B cell (primary cell): ENCODE data around the gene RXFP2. TPM values are rescaled to one million over a fixed set of nuclear protein-coding genes. Genes with fewer than 3 reads are reported as not detected.

Experiments
- ATAC-seq: fragments of 200-7000 bp; cut with Tn5 transposase; one replicate; pipeline ENCODE4 v1.10.0; 2021; ENCODE audit warnings: low read depth, mild to moderate bottlenecking, moderate number of reproducible peaks, moderate library complexity
- CTCF ChIA-PET: fragments of 350-600 bp; sonication (Branson Sonifier 250); formaldehyde crosslinking; loops from one replicate; lab custom pipeline; 2021; ENCODE audit warnings: antibody characterized with exemption, inconsistent platforms; lab: Charles Lee
- POLR2A ChIA-PET: fragments of 350-600 bp; sonication (Branson Sonifier 250); formaldehyde crosslinking; loops from one replicate; lab custom pipeline; 2021; ENCODE audit warnings: antibody characterized with exemption; lab: Charles Lee
- DNase-seq: peaks from one replicate; pipeline ENCODE4 v3.0.0; 2013
- H2AFZ ChIP-seq: 2 replicates; pipeline ENCODE4 v1.6.1; 2012; ENCODE audit warnings: mild to moderate bottlenecking, low read depth, low read length; ENCODE audit not compliant: insufficient read depth, poor library complexity, severe bottlenecking
- H3K27ac ChIP-seq, 2 donors: 1 replicate in 1 of 2; 2 replicates in 1 of 2; pipeline ENCODE4 v1.5.1; 2012 to 2013; ENCODE audit warnings: low read length in 2 of 2, mild to moderate bottlenecking in 2 of 2, moderate library complexity in 1 of 2
- H3K27me3 ChIP-seq, 4 experiments: fragments of 200-600 bp in 1 of 4; sonication (generic) in 1 of 4; replicated peaks in 1 of 4; 1 replicate in 2 of 4; 2 replicates in 2 of 4; pipeline versions ENCODE4 v1.6.1 to v1.7.0; 2013 to 2016; ENCODE audit warnings: low read length in 3 of 4, mild to moderate bottlenecking in 2 of 4, mixed read lengths in 1 of 4, moderate library complexity in 1 of 4; ENCODE audit not compliant: insufficient read depth in 4 of 4, control insufficient read depth in 3 of 4; ENCODE audit errors: control extremely low read depth in 1 of 4
- H3K36me3 ChIP-seq, 2 experiments: replicated peaks in 1 of 2; 1 replicate in 1 of 2; 2 replicates in 1 of 2; pipeline versions ENCODE4 v1.6.1 to v1.7.1; 2013; ENCODE audit warnings: low read length in 1 of 2; ENCODE audit not compliant: insufficient read depth in 2 of 2, control insufficient read depth in 1 of 2; ENCODE audit errors: control extremely low read depth in 1 of 2, extremely low read depth in 1 of 2
- H3K4me1 ChIP-seq, 2 donors: fragments of 200-600 bp in 1 of 2; sonication (generic) in 1 of 2; 1 replicate in 1 of 2; 2 replicates in 1 of 2; pipeline versions ENCODE4 v1.5.1 to v1.6.1; 2013 to 2017; ENCODE audit warnings: low read length in 2 of 2; ENCODE audit not compliant: control insufficient read depth in 2 of 2, insufficient read depth in 2 of 2
- H3K4me2 ChIP-seq: replicated peaks from 2 replicates; pipeline ENCODE3; 2012; ENCODE audit warnings: mild to moderate bottlenecking, low read depth, low read length; ENCODE audit not compliant: poor library complexity, severe bottlenecking
- H3K4me3 ChIP-seq, 5 experiments: fragments of 200-600 bp in 1 of 5; sonication (generic) in 1 of 5; 1 replicate in 3 of 5; 2 replicates in 2 of 5; pipeline versions ENCODE4 v1.5.1 to v1.7.0; 2011 to 2016; ENCODE audit warnings: low read length in 4 of 5, mild to moderate bottlenecking in 4 of 5, low read depth in 2 of 5, control low read depth in 1 of 5, moderate library complexity in 1 of 5; ENCODE audit not compliant: insufficient read depth in 1 of 5; ENCODE audit errors: control extremely low read depth in 1 of 5, extremely low read depth in 1 of 5
- H3K79me2 ChIP-seq: fragments of 200-600 bp; sonication (generic); one replicate; pipeline ENCODE4 v1.6.0; 2016; ENCODE audit warnings: low read length; ENCODE audit not compliant: control insufficient read depth, insufficient read depth
- H3K9ac ChIP-seq: fragments of 200-600 bp; sonication (generic); 2 replicates; pipeline ENCODE4 v1.6.1; 2017; ENCODE audit warnings: mild to moderate bottlenecking, low read length, moderate library complexity
- H3K9me3 ChIP-seq, 3 donors: one replicate each; pipeline versions ENCODE4 v1.6.1 to v1.7.1; 2013; ENCODE audit warnings: low read length in 2 of 3; ENCODE audit not compliant: control insufficient read depth in 2 of 3, insufficient read depth in 1 of 3; ENCODE audit errors: control extremely low read depth in 1 of 3
- H4K20me1 ChIP-seq: 2 replicates; pipeline ENCODE4 v1.6.0; 2012; ENCODE audit warnings: mild to moderate bottlenecking, low read length; ENCODE audit not compliant: insufficient read depth, control insufficient read depth, poor library complexity, severe bottlenecking
- H3K27ac Mint-ChIP-seq: one replicate; pipeline ENCODE4 v1.8.0; 2021; ENCODE audit warnings: mixed read lengths
- H3K27me3 Mint-ChIP-seq: one replicate; pipeline ENCODE4 v1.8.0; 2021; ENCODE audit warnings: mixed read lengths
- H3K4me1 Mint-ChIP-seq: one replicate; pipeline ENCODE4 v1.8.0; 2021; ENCODE audit warnings: mixed read lengths
- H3K4me3 Mint-ChIP-seq: one replicate; pipeline ENCODE4 v1.8.0; 2021; ENCODE audit warnings: mixed read lengths
- H3K9me3 Mint-ChIP-seq: one replicate; pipeline ENCODE4 v1.8.0; 2022; ENCODE audit warnings: mixed read lengths; ENCODE audit not compliant: insufficient read depth
- EZH2 ChIP-seq: IDR thresholded peaks from 2 replicates; pipeline ENCODE4 v1.6.1; 2012; ENCODE audit warnings: borderline replicate concordance, low read depth, mild to moderate bottlenecking, moderate library complexity, low read length; ENCODE audit not compliant: insufficient read depth, poor library complexity, severe bottlenecking
- WGBS: methylation state at CpG from one replicate; pipeline ENCODE4 v1.1.5; 2013; ENCODE audit warnings: missing lambda C conversion rate; ENCODE audit not compliant: insufficient coverage; 5-methylcytosine and 5-hydroxymethylcytosine counted together
- intact Hi-C: fragments of 100-400 bp; cut with micrococcal nuclease; formaldehyde crosslinking; loops from one replicate; pipeline ENCODE4 v1.10.0; 2022
- polyA plus RNA-seq: library from polyadenylated mRNA; depleted of rRNA; stranded (reverse); fragments of >200 nt; gene quantifications from 2 replicates; pipeline ENCODE4 v1.2.3, GENCODE V29; 2012
- total RNA-seq, 2 donors: library from RNA; stranded (reverse); fragments of 120-200 nt in 1 of 2; gene quantifications; 1 replicate in 1 of 2; 2 replicates in 1 of 2; pipeline versions ENCODE4 v1.2.3 to v1.2.4, GENCODE V29; 2013 to 2022
- TF ChIP-seq, protein P1 (sequence below): fragments of 200-600 bp; IDR thresholded peaks from one replicate; pipeline ENCODE4 v1.8.0; 2022; ENCODE audit warnings: antibody characterized with exemption, mild to moderate bottlenecking

Gene RXFP2
- total and polyA plus RNA-seq, 2 donors (not counting 1 experiment from before 2014, with no cell fraction given): not detected

DNA sequence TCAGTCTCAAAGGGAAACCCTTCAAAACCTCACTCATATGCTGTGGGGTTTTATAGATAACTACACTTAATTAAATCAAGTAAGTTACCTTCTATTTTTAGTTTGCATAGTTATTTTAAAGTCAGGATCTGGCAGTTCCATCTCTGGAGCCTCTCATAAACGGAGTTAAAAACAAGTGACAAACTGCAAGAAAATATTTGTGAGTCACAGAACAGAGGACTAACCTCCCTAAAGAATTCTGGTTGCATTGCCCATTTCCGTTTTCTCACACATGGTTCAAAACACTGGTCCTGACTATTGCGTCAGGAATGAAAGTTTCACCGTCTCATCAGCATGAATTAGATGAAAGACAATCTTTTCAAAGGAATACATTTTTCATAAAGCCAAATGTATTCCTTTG lies 10.6 kb downstream of the RXFP2 start:
- no peaks in the 10 kb centered on the region for H3K9me3 ChIP-seq
- Mint-ChIP-seq H3K9me3 (no peaks in the 10 kb centered on the region), H3K27me3 (peaks cover 16% of the 10 kb centered on the region), H3K4me3 (no peak overlapping the region), H3K27ac (no peak overlapping the region), H3K4me1 (no peaks in the 10 kb centered on the region)
- H4K20me1 ChIP-seq: no peaks in the 10 kb centered on the region
- H3K9ac ChIP-seq: no peak overlapping the region
- no CpG with 5 or more reads among the region's 4 CpGs for WGBS
- no peak overlapping the region for H3K4me2 ChIP-seq
- H3K79me2 ChIP-seq: no peaks in the 10 kb centered on the region
- TF ChIP-seq EZH2: no peak
- TF ChIP-seq, protein P1, sequence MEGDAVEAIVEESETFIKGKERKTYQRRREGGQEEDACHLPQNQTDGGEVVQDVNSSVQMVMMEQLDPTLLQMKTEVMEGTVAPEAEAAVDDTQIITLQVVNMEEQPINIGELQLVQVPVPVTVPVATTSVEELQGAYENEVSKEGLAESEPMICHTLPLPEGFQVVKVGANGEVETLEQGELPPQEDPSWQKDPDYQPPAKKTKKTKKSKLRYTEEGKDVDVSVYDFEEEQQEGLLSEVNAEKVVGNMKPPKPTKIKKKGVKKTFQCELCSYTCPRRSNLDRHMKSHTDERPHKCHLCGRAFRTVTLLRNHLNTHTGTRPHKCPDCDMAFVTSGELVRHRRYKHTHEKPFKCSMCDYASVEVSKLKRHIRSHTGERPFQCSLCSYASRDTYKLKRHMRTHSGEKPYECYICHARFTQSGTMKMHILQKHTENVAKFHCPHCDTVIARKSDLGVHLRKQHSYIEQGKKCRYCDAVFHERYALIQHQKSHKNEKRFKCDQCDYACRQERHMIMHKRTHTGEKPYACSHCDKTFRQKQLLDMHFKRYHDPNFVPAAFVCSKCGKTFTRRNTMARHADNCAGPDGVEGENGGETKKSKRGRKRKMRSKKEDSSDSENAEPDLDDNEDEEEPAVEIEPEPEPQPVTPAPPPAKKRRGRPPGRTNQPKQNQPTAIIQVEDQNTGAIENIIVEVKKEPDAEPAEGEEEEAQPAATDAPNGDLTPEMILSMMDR: no peak
- no peaks in the 10 kb centered on the region for H3K36me3 ChIP-seq
- intact Hi-C loops: no loop called here
- no peak overlapping the region for H3K27ac ChIP-seq
- DNase-seq: no peak
- no peak overlapping the region for H3K4me3 ChIP-seq
- no peak for ATAC-seq
- ChIA-PET CTCF (no interaction called here), POLR2A (no interaction called here)
- no peaks in the 10 kb centered on the region for H3K4me1 ChIP-seq
- H3K27me3 ChIP-seq: no peaks in the 10 kb centered on the region
- H2AFZ ChIP-seq: no peak overlapping the region

DNA sequence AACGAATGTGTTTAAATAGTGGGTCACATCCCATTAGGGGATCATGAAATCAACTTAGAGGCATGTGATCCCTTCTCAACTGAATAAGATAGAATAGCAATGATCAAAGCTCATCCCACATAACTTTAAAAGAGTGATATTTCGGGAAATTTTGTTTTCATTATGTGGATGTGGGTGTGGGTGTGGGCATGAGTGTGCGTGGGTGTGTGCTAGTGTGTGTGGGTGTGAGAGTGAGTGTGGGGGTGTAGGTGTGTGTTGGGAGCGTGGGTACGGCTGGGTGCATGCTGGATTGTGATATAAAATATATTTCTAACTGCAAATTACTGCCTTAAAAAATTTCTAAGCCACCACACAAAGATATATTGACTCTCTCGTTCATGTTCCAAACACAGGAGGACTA lies 15.9 kb downstream of the RXFP2 start:
- WGBS: no CpG with 5 or more reads among the region's 6 CpGs

More for the DNA sequence above, 15.9 kb downstream of the RXFP2 start:
- H3K9me3 Mint-ChIP-seq: no peaks in the 10 kb centered on the region
- no peaks in the 10 kb centered on the region for H3K79me2 ChIP-seq
- no peak overlapping the region for H3K9ac ChIP-seq
- no peaks in the 10 kb centered on the region for H3K4me1 Mint-ChIP-seq
- no peak overlapping the region for H3K27ac Mint-ChIP-seq
- no peak overlapping the region for H3K27ac ChIP-seq
- no peaks in the 10 kb centered on the region for H3K27me3 ChIP-seq
- no peak overlapping the region for H2AFZ ChIP-seq
- DNase-seq: no peak
- ChIA-PET CTCF (no interaction called here), POLR2A (no interaction called here)
- no peak for TF ChIP-seq EZH2
- TF ChIP-seq, protein P1: no peak
- no peak overlapping the region for H3K4me3 Mint-ChIP-seq
- no peak for ATAC-seq
- intact Hi-C loops: no loop called here
- H3K4me1 ChIP-seq: no peaks in the 10 kb centered on the region
- no peaks in the 10 kb centered on the region for H3K9me3 ChIP-seq
- H3K4me3 ChIP-seq: no peak overlapping the region
- peaks cover 17% of the 10 kb centered on the region for H3K27me3 Mint-ChIP-seq
- no peak overlapping the region for H3K4me2 ChIP-seq
- H3K36me3 ChIP-seq: no peaks in the 10 kb centered on the region
- H4K20me1 ChIP-seq: no peaks in the 10 kb centered on the region
